ENCODE measurements around the gene CIART.

The CIART gene

GRCh38 chr1:150288382-150288781 lies 6.0 kb downstream of the CIART start:
- Histone ChIP-seq H3K9me3 (ENCODE audit: insufficient read depth, low read length) (no peaks in the 10 kb centered on the region), H3K4me3 (ENCODE audit: low read length) (no peak overlapping the region), H3K4me1 (ENCODE audit: low read length) (peaks cover 6% of the 10 kb centered on the region), H4K20me1 (ENCODE audit: insufficient read depth, low read length) (no peaks in the 10 kb centered on the region), H3K79me2 (ENCODE audit: low read length) (no peaks in the 10 kb centered on the region), H3K36me3 (replicated peaks; ENCODE audit: low read depth, low read length) (no peaks in the 10 kb centered on the region), H3K9ac (ENCODE audit: low read length) (no peak overlapping the region), H3K4me2 (ENCODE audit: low read length) (no peak overlapping the region), H3K27ac (ENCODE audit: low read length) (no peak overlapping the region), H3K27me3 (ENCODE audit: low read depth, low read length) (no peaks in the 10 kb centered on the region), H2AFZ (ENCODE audit: low read depth, low read length) (no peak overlapping the region)
- TF ChIP-seq CTCF (IDR thresholded peaks at IDR 0.05; ENCODE audit: low read depth, low read length) (no peak), EZH2phosphoT487 (IDR thresholded peaks at IDR 0.05; ENCODE audit: low read depth) (no peak)

- H2AFZ ChIP-seq (ENCODE audit: low read depth, low read length): no peak overlapping the region
- no peak overlapping the region for H3K27ac ChIP-seq (ENCODE audit: low read length)
- H3K9me3 ChIP-seq (ENCODE audit: insufficient read depth, low read length): no peaks in the 10 kb centered on the region
- peaks cover 1% of the 10 kb centered on the region for H3K79me2 ChIP-seq (ENCODE audit: low read length)
- H3K4me3 ChIP-seq (ENCODE audit: low read length): no peak overlapping the region
- H3K27me3 ChIP-seq (ENCODE audit: low read depth, low read length): no peaks in the 10 kb centered on the region
- no peaks in the 10 kb centered on the region for H4K20me1 ChIP-seq (ENCODE audit: insufficient read depth, low read length)
- H3K36me3 ChIP-seq (replicated peaks; ENCODE audit: low read depth, low read length): no peaks in the 10 kb centered on the region
- TF ChIP-seq CTCF (IDR thresholded peaks at IDR 0.05; ENCODE audit: low read depth, low read length) (no peak), EZH2phosphoT487 (IDR thresholded peaks at IDR 0.05; ENCODE audit: low read depth) (no peak)
- H3K4me1 ChIP-seq (ENCODE audit: low read length): peaks cover 6% of the 10 kb centered on the region
- H3K9ac ChIP-seq (ENCODE audit: low read length): no peak overlapping the region
- no peak overlapping the region for H3K4me2 ChIP-seq (ENCODE audit: low read length)
Observed at GRCh38 chr1:150288822-150289221, 6.5 kb downstream of the CIART start.

- H4K20me1 ChIP-seq (ENCODE audit: insufficient read depth, low read length): no peaks in the 10 kb centered on the region
- H3K79me2 ChIP-seq (ENCODE audit: low read length): peaks cover 30% of the 10 kb centered on the region
- H3K36me3 ChIP-seq (replicated peaks; ENCODE audit: low read depth, low read length): peaks cover 17% of the 10 kb centered on the region
- peak within 1 kb of the TSS; percentile 70 for H3K9ac ChIP-seq (ENCODE audit: low read length)
- no peaks in the 10 kb centered on the region for H3K27me3 ChIP-seq (ENCODE audit: low read depth, low read length)
- no peaks in the 10 kb centered on the region for H3K9me3 ChIP-seq (ENCODE audit: insufficient read depth, low read length)
- H2AFZ ChIP-seq (ENCODE audit: low read depth, low read length): peak within 1 kb of the TSS; percentile 87
- peak within 1 kb of the TSS; percentile 84 for H3K4me3 ChIP-seq (ENCODE audit: low read length)
- H3K4me2 ChIP-seq (ENCODE audit: low read length): peak within 1 kb of the TSS; percentile 90
- peak within 1 kb of the TSS; percentile 44 for H3K27ac ChIP-seq (ENCODE audit: low read length)
- peaks cover 6% of the 10 kb centered on the region for H3K4me1 ChIP-seq (ENCODE audit: low read length)
- TF ChIP-seq CTCF (IDR thresholded peaks at IDR 0.05; ENCODE audit: low read depth, low read length) (no peak), EZH2phosphoT487 (IDR thresholded peaks at IDR 0.05; ENCODE audit: low read depth) (no peak)
Observed at GRCh38 chr1:150293433-150294253, 11.3 kb downstream of the CIART start, which contains the start of gene MRPS21. TSS of gene MRPS21 (plus strand) at chr1:150293861. CDS start at chr1:150294367, 506 bp downstream.

- Histone ChIP-seq H3K27ac (ENCODE audit: low read length) (no peak overlapping the region), H3K79me2 (ENCODE audit: low read length) (peaks cover 34% of the 10 kb centered on the region), H3K9ac (ENCODE audit: low read length) (no peak overlapping the region), H3K4me1 (ENCODE audit: low read length) (peaks cover 6% of the 10 kb centered on the region), H3K9me3 (ENCODE audit: insufficient read depth, low read length) (no peaks in the 10 kb centered on the region), H2AFZ (ENCODE audit: low read depth, low read length) (no peak overlapping the region), H3K4me2 (ENCODE audit: low read length) (no peak overlapping the region), H3K4me3 (ENCODE audit: low read length) (no peak overlapping the region), H3K27me3 (ENCODE audit: low read depth, low read length) (no peaks in the 10 kb centered on the region), H4K20me1 (ENCODE audit: insufficient read depth, low read length) (no peaks in the 10 kb centered on the region), H3K36me3 (replicated peaks; ENCODE audit: low read depth, low read length) (peaks cover 24% of the 10 kb centered on the region)
- TF ChIP-seq CTCF (IDR thresholded peaks at IDR 0.05; ENCODE audit: low read depth, low read length) (no peak), EZH2phosphoT487 (IDR thresholded peaks at IDR 0.05; ENCODE audit: low read depth) (no peak)
Observed at GRCh38 chr1:150295476-150295875, 13.1 kb downstream of the CIART start.

All from OCI-LY3 (cell line).